Bone marrow (tissue), 2 donors: Measurements from ENCODE around the gene ST7L.

ENCODE experiments used
- DNase-seq, 2 donors: peaks; one replicate each; lab custom pipeline; 2025; lab: John Stamatoyannopoulos, UW

The ST7L gene

DNA sequence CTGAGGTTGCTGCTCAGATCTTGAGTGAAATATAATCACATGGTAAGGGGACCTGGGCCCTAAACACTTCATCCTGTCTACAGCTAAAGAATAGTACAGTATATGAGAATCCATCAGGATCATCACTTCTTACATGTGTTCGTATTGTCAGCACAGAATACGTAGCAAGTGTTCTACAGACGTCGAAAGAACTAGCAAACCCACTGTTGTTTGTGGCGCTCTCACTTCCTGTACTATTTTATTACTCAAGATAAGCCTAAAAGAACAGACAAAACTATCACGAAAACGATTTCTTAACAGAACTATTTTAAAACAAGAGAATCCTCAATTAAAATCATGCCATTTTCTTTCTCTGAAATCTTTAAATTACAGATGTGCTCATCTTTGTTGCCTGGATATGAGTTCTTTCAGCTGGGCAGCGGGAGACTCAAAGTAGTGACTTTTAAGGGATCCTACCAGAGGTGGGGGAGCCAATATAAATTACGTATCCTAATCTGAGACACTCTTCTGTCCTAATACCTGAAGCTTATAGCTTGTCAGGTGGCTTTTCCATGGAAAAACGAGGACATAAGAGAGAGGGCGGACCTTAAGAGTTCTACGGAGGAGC is 724 bp downstream of the ST7L start:
- DNase-seq, result peak in 1 of 2 donors; percentile 16

DNA sequence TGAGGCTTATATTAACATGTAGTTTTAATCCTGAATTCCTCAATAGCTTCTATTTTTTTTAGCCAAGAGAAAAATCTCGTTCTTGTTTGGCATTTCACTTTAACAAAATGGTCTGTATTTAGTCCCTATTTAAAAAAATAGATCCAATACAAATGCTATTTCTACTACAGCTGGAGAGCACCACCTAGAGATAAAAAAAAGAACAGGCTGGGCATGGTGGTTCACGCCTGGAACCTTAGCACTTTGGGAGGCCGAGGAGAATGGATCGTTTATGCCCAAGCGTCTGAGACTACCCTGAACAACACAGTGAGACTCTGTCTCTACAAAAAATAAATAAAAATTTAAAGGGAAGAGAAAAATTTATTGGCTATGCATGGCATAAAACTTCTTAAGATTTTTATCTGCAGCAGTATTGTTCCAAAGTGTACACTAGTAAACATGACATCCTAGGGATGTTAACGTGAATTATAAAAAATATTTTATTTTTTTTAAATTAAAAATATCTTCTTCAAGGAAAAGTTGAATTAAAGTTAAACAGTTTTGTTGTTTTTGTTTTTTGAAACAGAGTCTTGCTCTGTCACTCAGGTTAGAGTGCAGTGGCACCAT is 4.4 kb downstream of the ST7L start:
- DNase-seq, result peak in 1 of 2 donors; percentile 34

DNA sequence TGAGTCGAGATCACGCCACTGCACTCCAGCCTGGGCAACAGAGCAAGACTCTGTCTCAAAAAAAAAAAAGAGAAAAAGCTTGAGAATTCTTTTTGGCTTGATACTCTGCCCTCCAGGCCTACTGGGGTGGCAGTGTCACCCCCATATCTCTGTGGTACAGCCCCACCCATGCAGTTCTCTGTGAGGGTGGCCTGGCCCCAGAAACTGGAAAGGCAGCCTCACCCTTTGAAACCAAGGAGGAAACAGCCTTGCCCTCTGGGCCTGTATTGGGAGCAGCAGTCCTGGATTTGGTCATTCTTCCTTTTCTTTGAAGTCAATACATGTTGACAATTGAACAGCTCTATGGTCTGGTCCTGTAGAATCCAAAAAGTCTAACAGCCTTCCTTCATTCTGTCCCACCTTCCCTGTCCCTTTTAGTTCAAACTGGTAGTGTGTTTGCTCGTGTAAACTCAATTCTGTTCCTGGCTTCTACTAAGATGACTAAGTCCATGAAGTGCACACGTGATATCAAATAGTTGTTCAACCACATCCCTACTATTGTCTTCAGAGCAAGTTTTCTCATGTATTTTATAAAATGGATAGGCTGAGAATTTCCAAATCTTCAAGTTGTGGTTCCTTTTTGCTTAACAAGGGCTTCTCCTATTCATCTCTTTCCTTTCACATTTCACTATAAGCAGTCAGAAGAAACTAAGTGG is 13.2 kb downstream of the ST7L start:
- no peak for DNase-seq

DNA sequence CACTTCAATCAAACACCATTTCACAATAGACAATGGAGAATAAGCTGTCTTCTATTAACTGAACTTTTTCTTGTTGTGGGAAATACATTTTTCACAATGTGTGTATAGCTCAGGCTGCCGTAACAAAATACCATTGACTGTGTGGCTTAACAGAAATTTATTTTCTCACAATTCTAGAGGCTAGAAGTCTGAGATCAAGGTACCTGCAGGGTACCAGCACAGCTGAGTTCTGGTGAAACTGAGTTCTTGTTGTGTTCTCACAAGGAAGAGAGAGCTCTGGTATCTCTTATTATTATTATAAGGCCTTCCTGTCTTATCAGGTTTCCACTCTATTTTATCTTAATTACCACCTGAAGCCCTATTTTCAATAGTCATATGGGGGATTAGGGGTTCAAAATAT is 15.4 kb downstream of the ST7L start:
- DNase-seq, result no peak

DNA sequence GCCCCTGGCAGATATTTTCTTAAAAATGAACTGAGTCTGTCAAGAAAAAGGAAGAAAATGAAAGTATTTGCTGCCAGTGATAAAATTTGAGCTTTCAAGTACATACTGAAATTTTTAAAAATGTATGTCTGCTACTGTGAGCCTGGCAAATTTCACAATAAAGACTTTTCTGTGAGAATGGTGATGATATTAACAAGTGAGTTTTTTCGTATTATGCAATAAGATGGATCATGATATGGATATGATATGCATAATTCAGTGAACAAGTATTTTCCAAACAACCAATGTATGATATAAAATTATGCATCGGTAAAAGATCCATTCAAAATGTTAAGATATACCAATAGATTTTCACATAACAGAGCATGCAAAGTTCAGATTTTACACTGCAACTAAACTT is 15.9 kb downstream of the ST7L start:
- no peak for DNase-seq

DNA sequence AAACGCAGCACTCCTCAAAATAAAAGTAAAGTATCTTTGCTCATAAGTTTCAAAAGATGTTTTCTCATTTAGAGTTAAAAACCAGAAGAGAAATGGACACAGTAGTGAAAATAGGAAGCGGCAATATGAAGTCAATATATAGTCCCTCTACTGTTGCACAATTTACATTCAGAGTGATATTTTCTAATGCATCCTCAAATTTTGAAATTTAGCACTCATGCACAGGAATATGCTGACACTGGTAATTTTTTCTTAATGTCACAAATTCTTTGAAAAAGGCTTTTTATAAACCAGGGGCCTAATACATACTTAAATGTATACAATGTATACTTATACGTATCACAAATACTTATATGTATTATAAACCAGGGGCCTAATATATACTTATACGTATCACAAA is 19.5 kb downstream of the ST7L start:
- DNase-seq, result no peak

DNA sequence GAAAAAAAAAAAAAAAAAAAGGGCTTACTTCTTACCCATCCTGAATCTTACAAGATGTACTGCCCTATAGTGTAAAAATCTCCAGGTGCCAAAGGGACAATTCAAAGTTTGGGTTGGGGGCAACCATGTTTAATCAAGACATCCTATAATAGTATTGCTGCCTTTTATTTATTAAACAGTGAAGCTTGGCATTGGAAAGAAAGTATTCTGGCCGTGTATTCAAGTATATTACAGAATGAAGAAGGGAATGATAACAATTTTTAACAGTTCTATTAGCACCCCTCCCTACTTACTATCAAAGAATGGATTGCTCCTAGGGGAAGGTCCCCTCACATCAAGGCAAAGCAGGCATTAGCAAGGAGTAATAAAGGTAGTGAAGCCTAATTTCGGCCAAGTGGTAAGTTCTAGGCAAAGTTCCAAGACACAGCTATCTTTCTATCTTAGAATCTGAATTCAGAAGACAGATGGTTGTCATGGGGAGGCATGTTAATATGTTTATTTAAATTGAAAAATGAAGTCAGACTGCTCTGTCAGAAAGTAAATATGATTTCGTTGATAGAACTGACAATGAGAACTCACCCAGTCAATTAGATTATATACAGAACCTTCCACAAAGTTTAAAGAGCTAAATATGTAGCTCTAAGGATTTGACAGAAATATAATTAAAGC is 24.6 kb downstream of the ST7L start:
- DNase-seq, result no peak

DNA sequence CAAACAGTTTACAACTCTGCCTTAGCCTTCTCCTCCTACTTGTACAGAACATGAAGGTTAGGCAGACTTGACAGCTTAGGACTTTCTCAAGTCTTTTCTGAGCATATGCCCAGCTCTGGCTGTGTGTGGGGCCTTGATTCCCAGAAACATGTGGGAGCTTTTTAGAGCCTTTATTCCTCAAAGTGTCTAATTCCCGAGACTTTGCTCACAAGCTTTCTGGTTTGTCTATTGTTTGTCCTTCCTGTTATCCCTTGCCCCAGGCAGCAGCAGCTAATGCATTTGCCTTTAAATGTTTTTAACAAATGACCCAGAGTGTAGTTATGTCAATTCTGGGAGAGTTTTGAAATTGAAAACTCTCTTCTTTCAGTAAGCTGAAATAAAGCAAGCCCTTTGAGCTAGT is 29.2 kb downstream of the ST7L start:
- DNase-seq, result no peak

DNA sequence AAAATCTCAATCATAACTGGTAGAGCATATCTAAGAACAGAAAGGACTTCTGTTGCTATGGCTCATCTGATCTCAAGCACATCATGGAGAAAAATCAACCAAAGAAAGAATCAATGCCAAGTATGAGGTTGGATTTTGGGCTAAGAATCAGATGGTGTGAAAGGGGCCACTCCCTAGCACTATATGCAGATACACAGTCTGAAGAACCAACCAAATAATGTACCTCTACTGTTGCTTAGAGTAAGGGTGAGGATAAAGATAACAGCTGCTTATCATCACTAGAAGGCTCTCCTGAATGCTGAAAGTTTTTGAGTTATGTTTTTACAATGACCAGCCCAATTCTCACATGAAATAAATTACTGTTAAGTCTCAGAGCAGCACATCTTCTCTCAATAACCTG is 35.6 kb downstream of the ST7L start:
- no peak for DNase-seq

DNA sequence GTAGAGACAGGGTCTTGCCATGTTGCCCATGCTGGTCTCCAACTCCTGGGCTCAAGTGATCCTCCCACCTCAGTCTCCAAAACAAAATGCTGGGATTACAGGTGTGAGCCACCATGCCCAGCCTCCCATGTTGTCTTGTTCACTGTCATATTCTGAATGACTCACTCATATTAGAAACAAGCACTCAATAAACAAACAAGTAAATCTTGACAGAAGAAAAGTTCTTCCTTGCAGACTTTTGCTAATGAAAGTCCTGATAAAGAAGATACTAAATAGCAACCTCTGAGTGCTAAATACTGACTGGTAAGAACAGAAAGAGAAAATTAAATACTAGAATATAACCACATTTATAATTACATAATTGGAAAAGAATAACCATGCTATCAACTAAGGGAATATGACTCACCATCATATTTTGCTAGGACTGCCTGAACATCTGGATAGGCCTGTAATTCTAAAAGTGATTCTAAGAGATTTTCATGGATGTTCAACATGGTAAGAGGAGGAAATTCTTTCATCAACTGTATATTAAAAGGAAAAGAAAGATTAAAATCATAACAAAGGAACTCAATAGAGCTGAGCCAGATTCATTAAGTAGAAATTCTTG is 37.3 kb downstream of the ST7L start:
- no peak for DNase-seq

DNA sequence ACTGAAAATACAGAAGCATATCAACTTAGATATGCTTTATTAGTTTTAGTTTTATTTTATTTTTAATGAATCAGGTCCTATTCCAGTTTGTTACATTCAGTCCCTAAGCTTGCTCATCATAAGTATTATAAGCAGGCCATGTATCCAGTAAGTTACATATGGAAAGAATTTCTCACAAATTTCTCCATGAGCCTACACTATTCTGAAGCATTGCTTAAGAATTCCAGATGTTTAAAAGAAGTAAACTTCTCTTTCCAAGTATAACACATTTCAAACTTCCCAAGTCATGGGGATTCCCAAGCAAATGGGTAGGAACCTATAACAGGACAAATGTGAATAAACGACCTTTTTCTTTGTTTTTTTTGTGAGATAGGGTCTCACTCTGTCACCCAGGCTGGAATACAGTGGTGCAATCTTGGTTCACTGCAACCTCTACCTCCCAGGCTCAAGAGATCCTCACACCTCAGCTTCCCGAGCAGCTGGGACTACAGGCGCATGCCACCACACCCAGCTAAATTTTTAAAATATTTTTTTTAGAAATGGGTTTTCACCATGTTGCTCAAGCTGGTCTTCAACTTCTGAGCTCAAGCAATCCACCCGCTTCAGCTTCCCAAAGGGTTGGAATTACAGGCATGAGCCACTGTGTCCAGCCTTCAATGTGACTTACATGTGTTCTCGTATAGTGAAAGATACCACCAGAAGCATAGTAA is 39.0 kb downstream of the ST7L start:
- DNase-seq, result no peak

DNA sequence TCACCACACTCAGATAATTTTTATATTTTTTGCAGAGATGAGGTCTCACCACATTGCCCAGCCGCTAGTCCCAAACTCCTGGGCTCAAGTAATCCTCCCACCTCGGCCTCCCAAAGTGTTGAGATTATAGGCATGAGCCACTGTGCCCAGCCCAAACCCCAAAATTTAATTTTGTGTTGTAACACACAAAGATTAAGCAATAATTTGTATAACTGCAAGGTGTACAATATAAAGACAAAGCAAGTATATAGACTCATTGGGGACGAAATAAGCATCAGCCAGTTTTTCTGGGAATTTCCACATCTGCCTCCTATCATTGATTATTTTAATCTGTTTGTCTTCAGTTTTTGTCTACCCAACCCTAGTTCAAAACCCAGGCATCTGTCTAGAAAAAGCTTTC is 42.7 kb downstream of the ST7L start:
- DNase-seq, result no peak

DNA sequence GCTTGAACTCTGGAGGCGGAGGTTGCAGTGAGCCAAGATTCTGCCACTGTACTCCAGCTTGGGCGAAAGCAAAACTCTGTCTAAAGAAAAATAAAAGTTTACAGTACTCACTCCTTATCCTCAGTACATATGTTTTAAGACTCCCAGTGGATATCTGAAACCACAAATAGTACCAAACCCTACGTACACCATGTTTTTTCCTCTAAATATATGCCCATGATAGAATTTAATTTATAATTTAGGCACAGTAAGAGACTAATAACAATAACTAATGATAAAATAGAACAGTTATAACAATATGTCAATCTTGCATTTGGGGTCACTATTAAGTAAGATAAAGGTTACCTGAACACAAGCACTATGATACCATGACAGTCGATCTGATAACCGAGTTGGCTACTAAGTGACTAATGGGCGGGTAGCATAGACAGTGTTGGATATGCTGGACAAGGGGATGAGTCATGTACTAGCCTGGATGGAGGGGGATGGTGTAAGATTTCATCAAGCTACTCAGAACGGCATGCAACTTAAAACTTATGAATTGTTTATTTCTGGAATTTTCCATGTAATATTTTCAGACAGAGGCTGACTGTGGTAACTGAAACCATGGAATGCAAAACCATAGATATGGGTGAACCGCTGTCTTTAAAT is 43.7 kb downstream of the ST7L start:
- no peak for DNase-seq

DNA sequence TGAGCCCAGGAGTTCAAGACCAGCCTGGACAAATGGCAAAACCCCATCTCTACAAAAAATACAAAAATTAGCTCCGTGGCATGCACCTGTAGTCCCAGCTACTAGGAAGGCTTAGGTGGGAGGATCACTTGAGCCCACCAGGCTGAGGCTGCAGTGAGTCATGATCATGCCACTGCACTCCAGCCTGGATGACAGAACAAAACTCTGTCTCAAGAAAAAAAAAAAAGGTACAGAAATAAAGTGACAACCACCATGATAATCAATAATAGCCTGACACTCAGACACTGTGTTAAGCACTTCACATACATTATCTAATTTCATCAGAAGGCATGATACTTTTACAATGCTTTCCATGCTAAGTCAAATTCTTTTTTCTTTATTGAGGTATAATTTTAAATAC is 53.1 kb downstream of the ST7L start:
- DNase-seq, result no peak

DNA sequence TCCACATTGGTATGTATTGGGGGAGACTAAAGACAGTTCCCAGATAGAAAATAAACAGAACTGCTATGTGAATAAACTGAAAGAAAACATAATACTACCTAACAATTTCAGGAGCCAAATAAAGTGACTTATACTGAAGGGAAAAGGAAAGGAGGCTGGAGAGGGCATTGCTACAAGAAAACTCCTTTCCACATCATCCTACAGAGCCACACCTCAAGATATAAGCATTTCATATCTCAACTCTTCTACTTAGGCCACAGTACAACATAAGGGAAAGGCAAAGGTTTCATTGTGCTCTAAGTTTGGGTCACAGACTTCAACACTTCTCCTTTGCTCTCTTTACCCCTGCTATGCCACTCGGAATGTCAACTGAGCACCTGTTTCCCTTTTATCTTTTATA is 54.9 kb downstream of the ST7L start:
- DNase-seq, result no peak

DNA sequence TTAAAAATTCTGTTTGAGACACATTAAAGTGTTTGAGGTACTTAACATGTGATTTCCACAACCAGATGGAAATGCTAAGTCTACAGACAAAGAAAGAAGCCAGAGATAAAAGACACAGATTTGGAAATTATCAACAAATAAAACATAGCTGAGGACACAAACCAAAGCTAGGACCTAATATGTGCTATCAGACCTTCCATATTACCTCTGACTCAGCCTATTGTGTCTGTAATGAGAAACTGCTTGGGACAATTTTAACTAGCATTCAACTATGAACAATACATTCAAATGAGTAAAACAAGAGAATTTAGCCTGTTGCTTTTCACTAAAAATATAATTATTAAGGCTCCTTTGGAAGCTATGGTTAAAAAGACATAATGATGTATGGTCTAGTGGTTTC is 55.6 kb downstream of the ST7L start:
- no peak for DNase-seq

DNA sequence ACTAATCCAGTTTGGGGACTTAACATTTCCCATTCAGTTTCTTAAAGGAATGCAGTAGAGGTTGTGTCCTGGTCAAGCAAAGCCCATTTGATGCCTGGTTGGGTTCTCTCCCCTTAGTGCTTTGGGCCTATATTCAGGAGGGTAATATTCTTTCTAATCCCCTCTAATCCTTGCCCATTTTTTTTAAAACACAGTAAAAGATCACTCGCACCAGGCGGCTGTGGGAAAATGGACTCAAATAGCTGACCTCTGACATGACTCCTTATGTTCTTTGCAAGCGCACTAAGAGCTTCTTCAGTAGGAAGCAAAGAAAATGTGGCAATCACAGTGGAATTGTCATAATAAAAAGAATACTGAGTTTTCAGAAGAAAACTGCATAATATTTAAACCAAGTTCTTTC is 60.3 kb downstream of the ST7L start:
- DNase-seq, result no peak

DNA sequence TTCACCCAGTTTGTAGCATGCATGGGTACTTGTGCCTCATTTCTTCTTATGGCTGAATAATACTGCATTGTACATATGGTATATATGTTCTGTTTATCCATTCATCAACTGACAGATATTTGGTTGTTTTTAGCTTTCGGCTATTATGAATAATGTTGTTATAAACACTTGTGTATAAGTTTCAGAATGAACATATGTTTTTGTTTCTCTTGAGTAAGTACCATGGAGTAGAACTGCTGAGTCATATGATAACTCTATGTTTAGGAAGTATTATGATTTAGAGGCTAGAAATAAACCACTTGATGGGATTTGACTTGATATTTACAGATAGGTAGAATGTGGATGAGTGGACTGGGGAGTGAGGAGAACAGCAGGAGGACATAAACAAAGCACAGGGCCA is 61.6 kb downstream of the ST7L start:
- DNase-seq, result no peak

DNA sequence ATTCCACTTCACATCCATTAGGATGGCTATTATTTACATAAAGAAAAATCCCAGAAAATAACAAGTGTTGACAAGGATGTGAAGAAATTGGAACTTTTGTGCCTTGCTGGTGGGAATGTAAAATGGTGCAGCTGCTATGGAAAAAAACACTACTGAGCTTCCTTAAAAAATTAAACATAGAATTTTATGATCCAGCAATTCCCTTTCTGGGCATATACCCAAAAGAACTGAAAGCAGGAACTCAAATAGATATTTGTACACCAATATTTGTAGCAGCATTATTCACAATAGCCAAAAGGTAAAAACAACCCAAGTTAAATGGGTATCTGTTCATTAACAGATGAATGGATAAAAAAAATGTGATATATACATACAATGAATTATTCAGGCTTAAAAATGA is 64.5 kb downstream of the ST7L start:
- no peak for DNase-seq

DNA sequence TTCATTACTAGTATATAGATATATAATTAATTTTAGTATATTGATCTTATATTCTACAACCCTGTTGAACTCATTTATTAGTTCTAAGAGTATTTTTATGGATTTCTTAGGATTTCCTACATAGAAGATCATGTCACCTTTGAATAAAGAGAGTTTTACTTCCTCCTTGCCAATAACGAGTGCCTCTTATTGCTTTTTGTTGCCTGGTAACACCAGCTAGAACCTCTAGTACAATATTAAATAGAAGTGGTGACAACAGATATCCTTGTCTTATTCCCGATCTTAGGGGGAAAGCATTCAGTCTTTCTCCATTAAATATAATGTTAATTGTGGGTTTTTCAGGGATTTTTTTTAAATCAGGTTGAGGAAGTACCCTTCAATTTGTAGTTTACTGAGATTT is 69.4 kb downstream of the ST7L start:
- no peak for DNase-seq

DNA sequence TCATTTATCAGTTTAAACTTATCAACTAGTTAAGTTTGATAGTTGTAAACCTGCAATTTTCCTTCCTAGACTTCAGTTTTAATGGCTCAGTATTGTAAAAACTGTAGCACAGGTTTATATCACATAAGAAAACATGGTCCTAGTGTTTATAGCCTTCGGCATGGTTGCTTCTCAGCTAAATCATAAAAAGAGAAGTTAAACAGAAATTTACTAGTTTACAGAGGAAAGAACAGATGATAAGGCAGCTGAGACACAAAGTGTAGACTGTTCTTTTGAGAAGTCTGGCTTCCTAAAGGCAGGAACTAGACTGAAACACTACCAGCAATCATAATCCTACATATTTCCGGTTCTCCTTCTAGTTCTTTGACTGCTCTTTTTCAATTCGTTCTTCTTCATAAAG is 70.4 kb downstream of the ST7L start:
- DNase-seq, result peak in 1 of 2 donors; percentile 62

DNA sequence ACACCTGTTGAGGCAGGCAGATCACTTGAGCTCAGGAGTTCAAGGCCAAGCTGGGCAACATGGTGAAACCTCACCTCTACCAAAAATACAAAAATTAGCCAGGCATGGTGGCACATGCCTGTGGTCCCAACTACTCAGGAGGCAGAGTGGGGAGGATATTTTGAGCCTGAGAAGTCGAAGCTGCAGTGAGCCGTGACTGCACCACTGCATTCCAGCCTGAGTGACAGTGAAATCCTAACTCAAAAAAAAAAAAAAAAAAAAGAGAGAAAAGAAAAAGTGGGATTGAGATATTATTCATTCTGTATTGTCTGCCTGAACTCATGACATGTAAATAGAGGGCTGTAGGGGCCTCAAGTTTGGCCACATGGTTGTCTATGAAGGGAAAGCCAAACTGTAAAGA is 72.9 kb downstream of the ST7L start:
- no peak for DNase-seq
